ENCODE measurements around the gene FAM53B. TPM values are rescaled to one million over a fixed set of nuclear protein-coding genes. Genes with fewer than 3 reads are reported as not detected.

FAM53B gene
- total RNA-seq, 2 experiments from 2014 or later = 15.1 to 18.0 TPM

DNA sequence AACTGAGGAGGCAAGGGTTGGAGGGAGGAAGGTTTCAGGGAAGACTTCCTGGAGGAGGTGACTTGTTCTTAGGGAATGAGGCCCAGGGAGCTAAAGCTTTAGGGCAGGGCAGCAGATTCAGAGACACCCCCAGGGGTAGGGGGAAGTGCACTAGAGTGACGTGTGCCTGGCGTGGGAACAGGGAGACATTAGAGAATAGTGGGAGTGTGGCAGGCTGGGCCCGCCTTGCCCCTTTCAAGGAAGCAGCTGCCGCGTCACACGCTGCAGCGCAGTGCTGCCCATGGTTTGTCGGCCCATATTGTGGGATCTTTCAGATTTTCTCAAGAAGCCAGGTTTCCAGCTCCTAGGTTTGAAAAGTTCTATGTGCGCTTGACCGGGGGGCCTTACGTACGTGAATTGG is 143.2 kb downstream of the FAM53B start:
- intact Hi-C loops (cut with micrococcal nuclease) = no loop called here
- Mint-ChIP-seq H3K4me1 (ENCODE audit: low read depth) (no peaks in the 10 kb centered on the region), H3K4me3 (no peak overlapping the region), H3K27ac (no peak overlapping the region), H3K36me3 (ENCODE audit: low read depth) (no peaks in the 10 kb centered on the region), H3K27me3 (no peaks in the 10 kb centered on the region), H3K9me3 (no peaks in the 10 kb centered on the region)
- ChIA-PET CTCF (no interaction called here), POLR2A (no interaction called here)
- DNase-seq (no peak), ATAC-seq (no peak)
- TF ChIP-seq, protein P1, sequence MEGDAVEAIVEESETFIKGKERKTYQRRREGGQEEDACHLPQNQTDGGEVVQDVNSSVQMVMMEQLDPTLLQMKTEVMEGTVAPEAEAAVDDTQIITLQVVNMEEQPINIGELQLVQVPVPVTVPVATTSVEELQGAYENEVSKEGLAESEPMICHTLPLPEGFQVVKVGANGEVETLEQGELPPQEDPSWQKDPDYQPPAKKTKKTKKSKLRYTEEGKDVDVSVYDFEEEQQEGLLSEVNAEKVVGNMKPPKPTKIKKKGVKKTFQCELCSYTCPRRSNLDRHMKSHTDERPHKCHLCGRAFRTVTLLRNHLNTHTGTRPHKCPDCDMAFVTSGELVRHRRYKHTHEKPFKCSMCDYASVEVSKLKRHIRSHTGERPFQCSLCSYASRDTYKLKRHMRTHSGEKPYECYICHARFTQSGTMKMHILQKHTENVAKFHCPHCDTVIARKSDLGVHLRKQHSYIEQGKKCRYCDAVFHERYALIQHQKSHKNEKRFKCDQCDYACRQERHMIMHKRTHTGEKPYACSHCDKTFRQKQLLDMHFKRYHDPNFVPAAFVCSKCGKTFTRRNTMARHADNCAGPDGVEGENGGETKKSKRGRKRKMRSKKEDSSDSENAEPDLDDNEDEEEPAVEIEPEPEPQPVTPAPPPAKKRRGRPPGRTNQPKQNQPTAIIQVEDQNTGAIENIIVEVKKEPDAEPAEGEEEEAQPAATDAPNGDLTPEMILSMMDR (IDR thresholded peaks at IDR 0.05) = no peak

- Mint-ChIP-seq H3K4me3 (no peak overlapping the region), H3K36me3 (ENCODE audit: low read depth) (no peaks in the 10 kb centered on the region), H3K9me3 (no peaks in the 10 kb centered on the region), H3K27me3 (no peaks in the 10 kb centered on the region), H3K4me1 (ENCODE audit: low read depth) (no peaks in the 10 kb centered on the region), H3K27ac (no peak overlapping the region)
- POLR2A ChIA-PET = no interaction called here
- intact Hi-C loops (cut with micrococcal nuclease) = no loop called here
- no peak for ATAC-seq
- CTCF ChIA-PET = no interaction called here
- TF ChIP-seq, protein P1 (IDR thresholded peaks at IDR 0.05) = no peak
- no peak for DNase-seq
These were observed 143.9 kb downstream of the FAM53B start for GRCh38 chr10:124600051-124600880.

DNA sequence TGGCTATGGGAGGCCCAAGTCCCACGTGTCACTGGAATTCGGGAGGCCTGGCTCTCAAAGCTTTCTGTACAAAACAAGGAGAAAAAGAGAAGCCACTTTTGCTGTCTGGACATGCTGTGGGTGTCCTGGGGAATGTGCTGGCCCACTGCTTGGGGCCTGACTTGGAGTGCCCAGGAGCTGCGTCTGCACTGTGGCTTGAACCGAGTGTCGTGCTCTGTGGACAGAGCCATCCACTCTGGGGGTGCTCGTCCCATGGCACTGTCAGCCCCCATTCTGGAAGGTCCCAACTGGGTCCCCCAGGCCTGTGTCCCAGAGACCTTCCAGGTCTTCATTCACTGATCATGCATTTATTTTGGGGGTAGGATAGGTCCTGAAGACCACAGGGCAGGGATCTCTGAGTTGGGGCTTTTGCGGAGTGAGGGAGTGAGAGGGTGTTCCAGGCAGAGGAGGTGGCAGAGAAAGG is 144.6 kb downstream of the FAM53B start:
- intact Hi-C loops (cut with micrococcal nuclease) = no loop called here
- Mint-ChIP-seq H3K27ac (no peak overlapping the region), H3K27me3 (no peaks in the 10 kb centered on the region), H3K9me3 (no peaks in the 10 kb centered on the region), H3K4me3 (no peak overlapping the region), H3K36me3 (ENCODE audit: low read depth) (no peaks in the 10 kb centered on the region), H3K4me1 (ENCODE audit: low read depth) (no peaks in the 10 kb centered on the region)
- ChIA-PET CTCF (no interaction called here), POLR2A (no interaction called here)
- ATAC-seq = no peak
- DNase-seq = no peak
- TF ChIP-seq, protein P1 (IDR thresholded peaks at IDR 0.05) = no peak

DNA sequence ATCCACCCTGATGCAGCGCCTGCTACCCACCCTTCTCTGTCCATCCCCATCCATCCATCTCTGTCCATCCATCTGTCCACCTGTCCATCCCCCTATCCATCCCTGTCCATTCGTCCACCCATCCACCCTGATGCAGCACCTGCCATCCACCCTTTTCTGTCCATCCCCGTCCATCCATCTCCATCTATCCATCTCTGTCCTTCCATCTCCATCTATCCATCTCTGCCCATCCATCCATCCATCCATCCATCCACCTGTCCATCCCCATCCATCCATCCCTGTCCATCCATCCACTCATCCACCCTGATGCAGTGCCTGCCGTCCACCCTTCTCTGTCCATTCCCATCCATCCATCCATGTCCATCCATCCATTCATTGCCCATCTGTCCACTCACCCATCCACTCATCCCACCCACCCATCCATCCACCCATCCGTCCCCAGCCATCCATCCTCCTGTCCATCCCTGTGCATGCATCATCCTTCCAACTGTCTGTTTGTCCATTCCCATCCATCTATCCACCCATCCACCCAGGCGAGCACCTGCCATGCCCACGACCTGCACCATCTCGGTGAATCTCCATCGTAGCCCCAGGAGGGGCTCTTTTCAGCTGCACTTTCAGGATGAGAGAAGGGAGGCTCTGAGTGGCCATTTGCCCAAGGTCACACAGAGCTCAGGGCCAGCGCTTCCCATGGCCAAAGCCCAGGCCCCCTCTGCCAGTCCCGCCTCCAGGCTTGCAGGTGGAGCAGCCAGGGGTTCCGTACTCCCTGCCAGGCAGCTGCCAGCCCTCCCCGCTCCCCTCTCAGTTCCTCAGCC is 145.2 kb downstream of the FAM53B start:
- no peaks in the 10 kb centered on the region for H3K27me3 Mint-ChIP-seq
- no peak overlapping the region for H3K4me3 Mint-ChIP-seq
- H3K36me3 Mint-ChIP-seq (ENCODE audit: low read depth) = no peaks in the 10 kb centered on the region
- no peak overlapping the region for H3K27ac Mint-ChIP-seq
- no peak for DNase-seq
- no peak for ATAC-seq
- intact Hi-C loops (cut with micrococcal nuclease) = no loop called here
- no peaks in the 10 kb centered on the region for H3K4me1 Mint-ChIP-seq (ENCODE audit: low read depth)
- POLR2A ChIA-PET = no interaction called here
- TF ChIP-seq, protein P1 (IDR thresholded peaks at IDR 0.05) = no peak
- CTCF ChIA-PET = no interaction called here
- no peaks in the 10 kb centered on the region for H3K9me3 Mint-ChIP-seq

- ChIA-PET POLR2A (no interaction called here), CTCF (no interaction called here)
- no peak overlapping the region for H3K4me3 Mint-ChIP-seq
- H3K9me3 Mint-ChIP-seq = no peaks in the 10 kb centered on the region
- H3K36me3 Mint-ChIP-seq (ENCODE audit: low read depth) = no peaks in the 10 kb centered on the region
- no peak for DNase-seq
- no peaks in the 10 kb centered on the region for H3K4me1 Mint-ChIP-seq (ENCODE audit: low read depth)
- TF ChIP-seq, protein P1 (IDR thresholded peaks at IDR 0.05) = no peak
- ATAC-seq = no peak
- intact Hi-C loops (cut with micrococcal nuclease) = no loop called here
- H3K27me3 Mint-ChIP-seq = no peaks in the 10 kb centered on the region
- no peak overlapping the region for H3K27ac Mint-ChIP-seq
These were observed 146.0 kb downstream of the FAM53B start for GRCh38 chr10:124598196-124598595.
